GM23338 (cell line): Measurements from ENCODE around the gene ITGA7. TPM values are rescaled to one million over a fixed set of nuclear protein-coding genes. Genes with fewer than 3 reads are reported as not detected.

ENCODE experiments used
- ATAC-seq: fragments of 200-7000 bp; cut with Tn5 transposase; 3 replicates; pipeline ENCODE4 v1.9.1; 2020
- DNase-seq: peaks from one replicate; pipeline ENCODE4 v3.0.0-alpha.2; 2015; ENCODE audit warnings: low spot score
- H2AFZ ChIP-seq: fragments of 200-600 bp; sonication (generic); 2 replicates; pipeline ENCODE4 v1.8.0; 2016; ENCODE audit warnings: antibody characterized with exemption, mild to moderate bottlenecking, moderate library complexity
- H3F3A ChIP-seq: fragments of 200-600 bp; sonication (generic); replicated peaks from 2 replicates; pipeline ENCODE4 v1.8.0; 2017; ENCODE audit warnings: antibody characterized with exemption, mixed run types, low read depth
- H3K27ac ChIP-seq: fragments of 200-600 bp; sonication (generic); 2 replicates; pipeline ENCODE4 v1.6.1; 2016; ENCODE audit warnings: low read depth
- H3K27me3 ChIP-seq: fragments of 200-600 bp; sonication (generic); 2 replicates; pipeline ENCODE4 v1.8.0; 2016; ENCODE audit warnings: mild to moderate bottlenecking, mixed run types, moderate library complexity; ENCODE audit not compliant: insufficient read depth
- H3K36me3 ChIP-seq: fragments of 200-600 bp; sonication (generic); 2 replicates; pipeline ENCODE4 v1.8.0; 2016; ENCODE audit warnings: mild to moderate bottlenecking; ENCODE audit not compliant: insufficient read depth
- H3K4me1 ChIP-seq: fragments of 200-600 bp; sonication (generic); 2 replicates; pipeline ENCODE4 v1.8.0; 2016; ENCODE audit warnings: mild to moderate bottlenecking, moderate library complexity; ENCODE audit not compliant: insufficient read depth
- H3K4me2 ChIP-seq: fragments of 200-600 bp; sonication (generic); 2 replicates; pipeline ENCODE4 v1.7.1; 2017; ENCODE audit warnings: mixed run types
- H3K4me3 ChIP-seq: fragments of 200-600 bp; sonication (generic); 2 replicates; pipeline ENCODE4 v1.6.1; 2016; ENCODE audit warnings: mixed run types
- H3K79me2 ChIP-seq: fragments of 200-600 bp; sonication (generic); replicated peaks from 2 replicates; pipeline ENCODE4 v1.8.0; 2017; ENCODE audit warnings: mild to moderate bottlenecking; ENCODE audit not compliant: insufficient read depth
- H3K9me2 ChIP-seq: fragments of 200-600 bp; sonication (generic); 2 replicates; pipeline ENCODE4 v1.8.0; 2017; ENCODE audit not compliant: insufficient read depth
- H4K20me1 ChIP-seq: fragments of 200-600 bp; sonication (generic); replicated peaks from 2 replicates; pipeline ENCODE4 v1.8.0; 2017; ENCODE audit warnings: mild to moderate bottlenecking; ENCODE audit not compliant: insufficient read depth
- H3K27ac Mint-ChIP-seq: 2 replicates; pipeline ENCODE4 v1.8.0; 2020; ENCODE audit warnings: inconsistent platforms, mild to moderate bottlenecking, moderate library complexity, mixed read lengths
- H3K27me3 Mint-ChIP-seq: 3 replicates; pipeline ENCODE4 v1.8.0; 2022; ENCODE audit warnings: low read depth, mild to moderate bottlenecking, moderate library complexity, mixed read lengths, inconsistent platforms; ENCODE audit not compliant: insufficient read depth, poor library complexity
- H3K36me3 Mint-ChIP-seq: 3 replicates; pipeline ENCODE4 v1.8.0; 2021; ENCODE audit warnings: low read depth, mild to moderate bottlenecking, inconsistent platforms, moderate library complexity, mixed read lengths
- H3K4me1 Mint-ChIP-seq: 3 replicates; pipeline ENCODE4 v1.8.0; 2020; ENCODE audit warnings: mild to moderate bottlenecking, inconsistent platforms, mixed read lengths
- H3K4me3 Mint-ChIP-seq: 3 replicates; pipeline ENCODE4 v1.8.0; 2021; ENCODE audit warnings: moderate library complexity, mild to moderate bottlenecking, inconsistent platforms, mixed read lengths
- H3K9me3 Mint-ChIP-seq: 3 replicates; pipeline ENCODE4 v1.8.0; 2020; ENCODE audit warnings: moderate library complexity, mild to moderate bottlenecking, inconsistent platforms, mixed read lengths
- CREB1 ChIP-seq: fragments of 250-450 bp; sonication (Bioruptor Pico); IDR thresholded peaks from 2 replicates; pipeline ENCODE4 v1.5.0; 2020; ENCODE audit warnings: low read depth, mild to moderate bottlenecking, moderate library complexity
- ETS1 ChIP-seq: IDR thresholded peaks from 2 replicates; pipeline ENCODE4 v1.6.1; 2016; ENCODE audit warnings: antibody characterized with exemption
- EZH2phosphoT487 ChIP-seq: fragments of 200-600 bp; sonication (generic); IDR thresholded peaks from one replicate; pipeline ENCODE4 v1.8.1; 2018; ENCODE audit warnings: antibody characterized with exemption; ENCODE audit not compliant: unreplicated experiment
- JUNB ChIP-seq: IDR thresholded peaks from one replicate; pipeline ENCODE4 v1.6.1; 2016; ENCODE audit warnings: antibody characterized with exemption; ENCODE audit not compliant: unreplicated experiment
- POLR2AphosphoS5 ChIP-seq: IDR thresholded peaks from 2 replicates; pipeline ENCODE4 v1.6.1; 2016; ENCODE audit warnings: antibody characterized with exemption, low read depth
- STAT1 ChIP-seq: IDR thresholded peaks from one replicate; pipeline ENCODE4 v1.6.1; 2016; ENCODE audit warnings: antibody characterized with exemption; ENCODE audit not compliant: unreplicated experiment
- ZNF114 ChIP-seq: fragments of 250-450 bp; sonication (Bioruptor Pico); IDR thresholded peaks from 2 replicates; pipeline ENCODE4 v1.5.0; 2020; ENCODE audit warnings: mild to moderate bottlenecking, moderate library complexity
- ZNF331 ChIP-seq: fragments of 250-450 bp; sonication (Bioruptor Pico); IDR thresholded peaks from 2 replicates; pipeline ENCODE4 v1.5.0; 2020; ENCODE audit warnings: low read depth, mild to moderate bottlenecking, moderate library complexity
- ZNF462 ChIP-seq: fragments of 250-450 bp; sonication (Bioruptor Pico); IDR thresholded peaks from 2 replicates; pipeline ENCODE4 v1.5.0; 2020; ENCODE audit warnings: mild to moderate bottlenecking, moderate library complexity
- polyA plus RNA-seq: library from polyadenylated mRNA; unstranded; fragments of >200 nt; fragmentation: Nextera tagmentation; extraction: Ambion mirVana; gene quantifications from 2 replicates; pipeline ENCODE4 v1.2.1, GENCODE V29; 2016
- total RNA-seq: library from RNA; depleted of rRNA; stranded (reverse); fragments of >200 nt; shearing (Covaris generic); gene quantifications from 2 replicates; pipeline ENCODE4 v1.2.3, GENCODE V29; 2014

Gene ITGA7
- total and polyA plus RNA-seq, 2 experiments from 2014 or later: 20.0 to 49.1 TPM

- TF ChIP-seq ZNF462: no peak
- TF ChIP-seq STAT1: no peak
- no peak for TF ChIP-seq ZNF331 (CRISPR knock-in tag)
- TF ChIP-seq CREB1 (CRISPR knock-in tag): no peak
- no peak for TF ChIP-seq EZH2phosphoT487
- TF ChIP-seq ZNF114 (CRISPR knock-in tag): no peak
Observed at GRCh38 chr12:55694651-55695050, 13.1 kb downstream of the ITGA7 start (continued).

GRCh38 chr12:55694188-55694515 is 13.6 kb downstream of the ITGA7 start:
- no peaks in the 10 kb centered on the region for H3K4me1 ChIP-seq
- Mint-ChIP-seq H3K9me3 (no peaks in the 10 kb centered on the region), H3K27me3 (peaks cover 8% of the 10 kb centered on the region), H3K27ac (no peak overlapping the region), H3K4me1 (no peaks in the 10 kb centered on the region), H3K4me3 (no peak overlapping the region), H3K36me3 (peaks cover 28% of the 10 kb centered on the region)
- no peak for DNase-seq
- no peaks in the 10 kb centered on the region for H3K9me2 ChIP-seq
- no peaks in the 10 kb centered on the region for H3F3A ChIP-seq
- H3K36me3 ChIP-seq: no peaks in the 10 kb centered on the region
- H4K20me1 ChIP-seq: no peaks in the 10 kb centered on the region
- no peaks in the 10 kb centered on the region for H3K79me2 ChIP-seq
- H3K27ac ChIP-seq: no peak overlapping the region
- no peak overlapping the region for H2AFZ ChIP-seq
- H3K4me3 ChIP-seq: no peak overlapping the region
- H3K27me3 ChIP-seq: no peaks in the 10 kb centered on the region
- ATAC-seq: no peak
- no peak overlapping the region for H3K4me2 ChIP-seq
- no peak for TF ChIP-seq ZNF462
- no peak for TF ChIP-seq STAT1
- TF ChIP-seq ETS1: no peak
- TF ChIP-seq POLR2AphosphoS5: no peak
- TF ChIP-seq EZH2phosphoT487: no peak
- no peak for TF ChIP-seq JUNB
- TF ChIP-seq ZNF331 (CRISPR knock-in tag): no peak
